T-helper 1 cell treated with Interleukin-12 subunit alpha and Interleukin-12 subunit beta and Interleukin-4 antibody, amounts not matched to agents 30 ng/mL and 1 ng/mL, for 36 hours (primary cell): ENCODE measurements around the gene CCBE1. TPM values are rescaled to one million over a fixed set of nuclear protein-coding genes. Genes with fewer than 3 reads are reported as not detected.
"Not testable (repeated sequence)": the region's sequence is repeated elsewhere in the genome, so short reads cannot be mapped to it uniquely, and the experiment has no call there.

Experiments
- intact Hi-C: fragments of 100-400 bp; cut with micrococcal nuclease; formaldehyde crosslinking; loops from one replicate; pipeline ENCODE4 v1.15.1; 2024
- total RNA-seq: library from RNA; stranded (reverse); gene quantifications from 2 replicates; pipeline ENCODE4 v1.2.3, GENCODE V29; 2022

Gene CCBE1
- total RNA-seq, 1 donor from 2014 or later = not detected

- intact Hi-C loops = no loop called here
Observed at GRCh38 chr18:59547581-59548182, 149.5 kb downstream of the CCBE1 start.

- intact Hi-C loops = no loop called here
Observed at GRCh38 chr18:59546188-59546587, 151.0 kb downstream of the CCBE1 start.

GRCh38 chr18:59540780-59541179, 156.4 kb downstream of the CCBE1 start:
- intact Hi-C loops = no loop called here

GRCh38 chr18:59540346-59540745, 156.9 kb downstream of the CCBE1 start:
- intact Hi-C loops = no loop called here

- intact Hi-C loops = no loop called here
Observed at GRCh38 chr18:59539108-59539507, 158.1 kb downstream of the CCBE1 start.

GRCh38 chr18:59537579-59537978, 159.6 kb downstream of the CCBE1 start:
- intact Hi-C loops = no loop called here

GRCh38 chr18:59536166-59536565, 161.1 kb downstream of the CCBE1 start:
- intact Hi-C loops = no loop called here

GRCh38 chr18:59535055-59535454, 162.2 kb downstream of the CCBE1 start:
- intact Hi-C loops = no loop called here

- intact Hi-C loops = no loop called here
Observed at GRCh38 chr18:59528866-59529265, 168.4 kb downstream of the CCBE1 start.

GRCh38 chr18:59520562-59521355, 176.5 kb downstream of the CCBE1 start:
- intact Hi-C loops = no loop called here

- intact Hi-C loops = no loop called here
Observed at GRCh38 chr18:59518705-59519104, 178.5 kb downstream of the CCBE1 start.

GRCh38 chr18:59517446-59518165, 179.6 kb downstream of the CCBE1 start:
- intact Hi-C loops = no loop called here

- intact Hi-C loops = no loop called here
Observed at GRCh38 chr18:59516356-59517155, 180.7 kb downstream of the CCBE1 start.

- intact Hi-C loops = not testable (repeated sequence)
Observed at GRCh38 chr18:59515956-59516355, 181.3 kb downstream of the CCBE1 start.

GRCh38 chr18:59515147-59515546, 182.1 kb downstream of the CCBE1 start:
- intact Hi-C loops = no loop called here

GRCh38 chr18:59514203-59514602, 183.0 kb downstream of the CCBE1 start:
- intact Hi-C loops = no loop called here

GRCh38 chr18:59512025-59512755, 185.0 kb downstream of the CCBE1 start:
- intact Hi-C loops = no loop called here

GRCh38 chr18:59509481-59510442, 187.5 kb downstream of the CCBE1 start:
- intact Hi-C loops = no loop called here

GRCh38 chr18:59505356-59505755, 191.9 kb downstream of the CCBE1 start:
- intact Hi-C loops = no loop called here
